GM23338 (cell line): ENCODE data around the gene ARX. TPM values are rescaled to one million over a fixed set of nuclear protein-coding genes. Genes with fewer than 3 reads are reported as not detected.

Experiments
- polyA plus RNA-seq: library from polyadenylated mRNA; unstranded; fragments of >200 nt; fragmentation: Nextera tagmentation; extraction: Ambion mirVana; gene quantifications from 2 replicates; pipeline ENCODE4 v1.2.1, GENCODE V29; 2016
- small RNA-seq: library from RNA; depleted of rRNA; stranded (forward); fragments of <200 nt; gene quantifications from one replicate; pipeline ENCODE3, GENCODE V24; 2014; ENCODE audit warnings: low replicate concordance
- total RNA-seq: library from RNA; depleted of rRNA; stranded (reverse); fragments of >200 nt; shearing (Covaris generic); gene quantifications from 2 replicates; pipeline ENCODE4 v1.2.3, GENCODE V29; 2014

ARX gene
- total and polyA plus RNA-seq, 2 experiments from 2014 or later = 0.13 TPM; not detected in 1

Small RNAs within 50 kb of the gene (small RNA-seq; reads per million reads assigned to genes)
- gene RN7SL91P = not detected
